HG03175 (cell line): ENCODE results near the gene INPP5E.
"Not testable (repeated sequence)": the region's sequence is repeated elsewhere in the genome, so short reads cannot be mapped to it uniquely, and the experiment has no call there.

Experiments used
- ATAC-seq: cut with Tn5 transposase; IDR thresholded peaks from one replicate; pipeline ENCODE4 v1.9.1; 2021; ENCODE audit warnings: mild to moderate bottlenecking, moderate library complexity; ENCODE audit not compliant: unreplicated experiment

The INPP5E gene

DNA sequence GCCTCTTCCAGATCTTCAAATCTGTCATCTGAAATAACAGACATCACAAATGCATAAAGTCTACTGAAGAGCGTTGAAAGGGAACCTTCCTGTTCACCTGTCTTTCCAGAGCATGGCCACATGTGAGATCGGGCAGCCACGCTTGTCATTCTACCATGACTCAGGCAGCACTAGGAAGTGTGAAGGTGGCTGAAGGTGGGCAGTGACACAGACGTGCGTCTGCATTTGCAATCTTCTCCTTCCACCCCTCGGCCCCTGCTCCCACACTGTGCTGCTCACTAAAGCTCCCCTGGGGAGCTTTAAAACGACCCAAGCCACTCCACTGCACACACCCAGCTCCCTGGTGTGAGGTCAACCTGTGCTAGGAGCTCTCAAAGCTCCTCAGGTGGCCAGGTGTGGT is 31.7 kb downstream of the INPP5E start:
- no peak for ATAC-seq

DNA sequence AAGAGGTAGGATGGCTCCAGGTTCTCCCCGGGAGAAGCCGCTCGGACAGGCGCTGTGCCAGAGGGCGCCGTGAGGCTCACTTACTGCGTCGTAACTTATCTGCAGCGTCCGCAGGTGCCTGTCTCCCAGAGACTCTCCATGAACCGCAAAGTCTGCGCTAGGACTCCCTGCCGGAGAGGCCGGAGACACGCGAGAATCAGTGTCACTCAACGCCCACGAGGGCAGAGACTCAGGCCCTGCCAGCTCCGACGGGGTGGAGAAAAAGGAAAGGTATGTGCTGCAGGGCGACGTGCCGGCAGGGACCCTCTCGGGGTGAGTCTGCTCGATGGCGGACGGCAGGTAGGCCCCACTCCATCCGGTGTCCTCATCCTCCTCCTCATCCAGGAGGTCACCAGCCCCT is 32.6 kb downstream of the INPP5E start:
- ATAC-seq = not testable (repeated sequence)

DNA sequence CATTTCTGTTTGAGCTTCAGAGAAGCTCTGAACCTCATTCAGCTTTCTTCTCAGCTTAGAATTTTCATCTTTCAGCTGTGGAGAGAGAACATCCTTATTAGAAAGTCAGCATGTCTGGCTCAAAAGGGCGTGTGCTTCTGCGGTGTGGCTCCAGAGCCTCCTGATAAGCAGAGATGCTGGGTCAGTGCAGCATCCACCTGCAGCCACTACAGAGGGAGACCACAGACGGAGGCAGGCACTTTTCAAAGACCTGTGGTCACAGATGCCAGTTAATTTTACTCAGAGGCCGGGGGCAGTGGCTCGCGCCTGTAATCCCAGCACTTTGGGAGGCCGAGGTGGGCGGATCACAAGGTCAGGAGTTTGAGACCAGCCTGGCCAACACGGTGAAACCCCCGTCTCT is 33.7 kb downstream of the INPP5E start:
- not testable (repeated sequence) for ATAC-seq

DNA sequence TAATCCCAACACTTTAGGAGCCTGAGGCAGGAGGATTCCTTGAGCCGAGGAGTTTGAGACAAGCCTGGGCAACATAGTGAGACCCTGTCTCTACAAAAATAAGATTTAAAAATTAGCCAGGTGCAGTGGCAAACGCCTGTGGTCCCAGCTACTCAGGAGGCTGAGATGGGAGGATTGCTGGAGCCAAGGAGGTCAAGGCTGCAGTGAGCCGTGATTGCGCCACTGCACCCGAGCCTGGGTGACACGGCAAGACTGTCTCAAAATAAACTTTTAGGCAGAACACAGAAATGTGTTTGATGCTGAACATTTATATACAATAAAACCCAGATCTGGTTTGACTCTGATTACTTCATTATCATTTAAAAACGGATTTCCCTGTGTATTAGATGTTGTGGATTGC is 34.2 kb downstream of the INPP5E start:
- no peak for ATAC-seq

DNA sequence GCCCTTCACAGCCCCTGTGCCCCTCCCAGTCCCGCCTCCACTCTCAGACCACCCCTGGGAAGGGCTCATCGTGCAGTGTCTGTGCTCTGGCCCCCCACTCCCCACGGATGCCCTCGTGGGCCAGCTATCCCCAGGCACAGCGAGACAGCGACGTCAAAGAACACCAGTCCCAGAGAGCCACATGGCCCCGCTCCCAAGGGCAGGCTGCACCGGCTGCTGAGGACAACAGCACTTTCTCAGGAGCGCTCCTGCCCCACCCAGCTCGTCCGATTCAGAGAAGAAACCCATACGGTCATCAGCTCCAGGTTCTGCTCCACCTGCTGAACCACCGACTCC is 34.9 kb downstream of the INPP5E start:
- no peak for ATAC-seq

DNA sequence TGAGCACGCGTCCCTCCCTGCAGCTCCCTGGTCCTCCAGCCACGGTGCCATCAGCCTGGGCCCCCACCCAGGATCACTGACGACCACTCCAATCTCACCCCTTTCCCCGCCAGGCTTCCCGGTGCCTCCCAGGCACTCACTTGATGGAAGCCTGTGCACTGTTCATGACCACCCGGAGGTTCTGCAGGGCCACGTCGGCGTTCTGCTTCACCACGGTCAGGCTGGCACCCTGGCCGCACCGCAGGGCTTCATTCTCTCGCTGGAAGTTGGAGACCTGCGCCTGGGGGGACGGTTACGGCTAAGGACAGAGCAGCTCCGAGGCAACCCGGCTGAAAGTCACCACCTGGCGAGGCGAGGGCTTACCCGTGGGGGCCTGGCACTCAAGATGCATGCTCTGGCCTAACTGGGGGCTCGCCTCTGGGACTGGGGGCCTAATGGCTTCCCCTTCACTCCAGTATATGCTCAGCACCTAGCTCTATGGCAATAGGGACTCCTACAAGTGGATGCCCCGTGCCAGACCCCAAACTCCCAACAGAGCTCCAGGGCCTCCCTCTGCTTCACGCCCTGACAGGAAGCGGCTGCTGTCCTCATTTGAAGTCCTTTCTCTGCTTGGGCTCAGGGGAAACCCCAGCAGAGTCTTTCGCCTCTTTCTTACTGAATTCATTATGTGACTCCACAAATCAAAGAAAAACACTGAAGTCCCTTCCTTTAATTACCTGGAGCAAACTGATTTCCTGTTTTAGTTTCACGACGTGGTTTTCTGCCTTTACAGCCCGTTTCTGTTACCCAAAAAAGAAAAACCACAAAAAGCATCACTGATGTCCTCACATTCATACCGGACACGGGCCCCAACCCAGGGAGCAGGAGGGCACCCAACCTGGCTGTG is 35.5 kb downstream of the INPP5E start:
- no peak for ATAC-seq

DNA sequence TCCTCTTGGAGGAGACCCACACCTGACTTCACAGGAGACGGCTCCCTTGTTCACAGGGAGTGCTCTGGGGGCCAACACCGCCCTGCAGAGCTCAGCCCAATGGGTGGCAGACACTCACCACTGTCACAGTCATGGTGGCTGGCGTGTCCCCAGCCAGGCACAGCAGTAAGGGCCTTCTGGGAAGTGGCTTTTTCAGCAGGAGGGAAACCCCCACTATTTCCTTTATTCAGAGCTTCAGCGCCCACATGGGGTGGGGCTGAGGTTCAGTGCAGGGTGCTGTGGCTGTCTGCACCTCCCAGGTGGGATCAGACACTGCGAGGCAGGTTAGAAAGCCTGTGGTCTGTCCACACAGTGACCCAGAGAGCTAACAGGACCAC is 36.1 kb downstream of the INPP5E start:
- ATAC-seq = no peak

DNA sequence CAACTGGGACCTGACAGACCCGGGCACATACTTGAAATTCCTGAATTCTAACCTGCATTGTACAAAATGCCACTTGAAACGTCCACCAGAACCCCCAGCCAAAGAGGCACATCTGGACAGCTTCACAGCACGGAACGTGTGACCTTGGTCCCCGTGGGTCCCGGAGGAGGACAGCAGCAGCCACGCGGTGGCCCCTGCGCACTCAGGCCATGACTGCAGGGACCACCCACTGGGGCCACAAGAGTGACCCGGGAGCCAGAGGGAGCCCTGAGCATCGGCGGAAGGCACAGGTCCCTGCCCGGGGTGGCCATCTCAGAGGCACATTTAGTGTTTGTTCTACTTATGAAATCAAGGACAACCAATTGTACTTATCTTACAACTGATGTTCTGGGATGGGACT is 37.6 kb downstream of the INPP5E start:
- ATAC-seq = no peak

DNA sequence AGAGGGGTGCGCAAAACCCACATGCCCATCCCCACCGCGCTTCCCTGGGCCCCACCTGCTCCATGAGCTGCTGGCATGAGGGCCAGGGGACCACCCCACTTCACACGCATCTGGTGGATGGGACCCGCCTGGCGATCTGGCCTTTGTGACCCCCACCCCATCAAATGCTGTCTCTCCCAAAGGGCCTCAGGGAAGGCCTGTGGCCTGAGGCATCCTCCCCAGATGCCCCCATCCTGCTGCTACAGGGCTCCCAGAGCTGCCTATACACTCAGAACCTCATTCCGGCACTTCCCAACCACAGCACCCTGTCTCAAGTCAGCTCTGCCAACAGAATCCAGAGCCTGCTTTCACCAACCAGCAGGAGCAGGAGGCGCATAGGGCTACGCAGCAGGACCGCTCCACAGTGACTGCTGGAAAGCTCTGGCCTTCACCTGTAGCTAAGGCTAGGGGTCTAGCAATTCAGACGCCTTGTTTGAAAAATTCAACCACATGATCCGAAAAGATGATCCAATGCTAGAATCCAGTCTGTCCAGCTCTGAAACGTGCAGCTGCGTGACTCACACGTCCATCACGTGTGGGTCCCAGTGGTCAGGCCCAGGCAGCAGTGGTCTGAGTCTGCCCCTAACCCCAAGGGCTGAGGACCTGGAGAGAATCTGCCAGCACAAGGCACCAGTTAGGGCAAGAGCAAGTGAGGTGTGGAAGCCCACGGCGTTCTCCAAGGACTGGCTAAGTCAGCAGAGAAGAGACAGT is 38.3 kb downstream of the INPP5E start:
- no peak for ATAC-seq

DNA sequence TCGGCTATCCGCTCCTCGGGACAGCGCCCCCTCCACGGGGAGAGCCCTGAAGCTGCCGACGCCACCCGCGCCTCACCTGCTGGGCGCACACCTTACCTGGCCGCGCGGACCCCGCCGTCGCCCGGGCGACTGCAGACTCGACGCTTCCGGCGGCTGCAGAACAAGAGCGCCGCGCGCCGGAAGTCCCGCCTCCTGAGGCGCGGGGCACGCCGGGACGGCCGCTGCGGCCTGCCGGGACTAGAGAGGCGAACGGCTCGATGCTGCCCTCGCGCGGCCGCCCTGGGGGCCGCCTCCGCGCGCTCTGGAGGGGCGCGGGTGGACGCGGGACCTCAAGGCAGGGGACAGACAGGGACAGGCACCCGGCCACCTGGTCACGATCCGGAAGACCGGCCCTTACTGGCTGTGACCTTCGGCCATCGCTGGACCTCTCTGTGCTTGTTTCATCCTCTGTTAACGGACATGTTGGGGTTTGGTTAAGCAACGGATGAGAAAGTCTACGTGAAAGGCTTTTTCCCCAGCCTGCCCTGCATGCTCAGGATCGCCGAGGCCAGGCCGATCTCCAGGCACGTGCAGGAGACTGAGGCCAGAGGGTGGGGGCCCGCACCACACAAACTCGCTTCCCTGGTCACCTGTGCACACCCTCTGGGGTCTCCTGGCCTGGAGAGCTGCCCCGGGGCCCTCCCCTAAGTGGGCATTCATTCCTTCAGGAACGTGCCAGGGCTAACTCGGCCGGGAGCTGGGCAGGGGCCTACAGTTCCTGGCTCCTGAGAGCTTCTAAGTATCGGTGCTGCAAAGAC is 39.4 kb downstream of the INPP5E start, which contains the start of gene SNAPC4:
Gene SNAPC4 (minus strand): TSS at position 133 of the 797 bp plus-strand sequence. CDS start 1,742 bp downstream, outside the sequence.
- peak; percentile 79 for ATAC-seq

DNA sequence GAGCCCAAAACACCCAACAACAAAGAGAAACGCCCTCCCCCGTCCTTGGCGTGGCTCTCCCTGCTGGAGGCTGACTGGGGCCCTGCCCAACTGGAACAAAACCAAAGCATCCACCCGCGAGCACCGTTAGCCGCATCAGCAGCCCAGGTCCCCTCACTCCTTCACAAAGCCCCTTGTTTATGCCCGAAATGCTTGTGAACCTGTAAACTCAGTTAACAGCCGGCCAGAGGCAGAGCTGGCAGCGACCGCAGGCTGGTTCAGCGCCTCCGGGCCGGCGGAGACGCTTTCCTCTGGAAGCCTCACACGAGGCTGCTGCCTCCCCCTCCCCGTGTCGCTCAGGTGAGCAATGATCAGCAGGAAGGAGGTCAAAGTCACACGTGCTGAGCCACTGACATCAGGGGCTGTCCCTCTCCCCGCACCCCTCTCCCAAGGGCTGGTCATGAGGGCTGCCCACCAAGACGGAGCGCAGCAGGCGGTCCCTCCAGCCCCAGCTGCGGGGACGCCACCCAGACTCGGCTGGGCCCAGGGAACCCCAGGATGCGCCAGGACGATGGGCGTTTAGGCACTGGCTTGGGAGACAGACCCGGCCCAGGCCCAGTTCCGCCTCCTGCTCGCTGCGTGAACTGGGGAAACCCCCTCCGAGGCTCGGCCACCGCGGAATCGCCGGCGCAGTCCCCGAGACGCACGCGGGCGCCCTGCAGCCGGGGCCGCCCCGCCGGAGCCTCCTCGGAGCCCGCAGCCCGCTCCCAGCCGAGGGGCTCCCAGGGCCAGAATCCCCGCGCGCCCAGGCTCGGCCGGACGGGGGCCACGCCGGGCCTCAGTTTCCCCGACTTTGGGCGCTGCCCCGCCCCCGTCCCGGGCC is 40.2 kb downstream of the INPP5E start:
- ATAC-seq = no peak

DNA sequence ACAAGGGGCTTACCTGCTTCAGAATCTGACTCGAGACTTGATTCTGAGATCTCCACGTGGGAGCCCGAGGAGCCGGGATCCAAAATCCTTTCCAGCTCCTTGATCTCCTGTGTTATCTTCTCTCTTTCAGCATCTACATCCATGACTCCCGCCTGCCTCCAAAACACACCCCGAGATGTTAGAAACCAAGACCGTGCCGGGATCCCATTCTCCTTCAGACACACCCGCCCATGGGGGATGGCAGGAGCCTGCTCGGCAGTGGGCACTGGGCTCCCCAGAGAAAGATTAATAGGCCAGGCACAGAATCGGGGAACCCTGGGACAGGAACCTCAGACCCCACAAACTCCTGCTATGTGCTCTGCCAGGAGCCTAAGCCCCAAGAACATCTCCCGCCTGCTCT is 41.4 kb downstream of the INPP5E start:
- ATAC-seq = no peak

DNA sequence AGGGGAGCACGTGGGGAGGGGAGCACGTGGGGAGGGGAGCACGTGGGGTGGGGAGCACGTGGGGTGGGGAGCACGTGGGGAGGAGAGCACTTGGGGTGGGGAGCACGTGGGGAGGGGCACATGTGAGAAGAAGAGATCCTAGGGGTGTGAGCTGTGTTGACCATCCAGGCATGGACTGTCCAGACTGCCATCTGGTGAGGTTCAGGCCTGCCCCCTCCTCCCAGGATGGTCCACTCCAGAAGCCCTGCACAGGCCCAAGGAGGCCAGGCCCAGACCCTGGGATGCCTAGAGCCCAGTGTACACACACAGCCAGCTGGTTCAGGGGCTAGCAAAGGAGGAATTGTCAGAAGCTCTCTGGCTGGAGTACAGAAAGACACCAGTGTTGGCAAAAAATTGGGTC is 42.0 kb downstream of the INPP5E start:
- ATAC-seq = no peak

DNA sequence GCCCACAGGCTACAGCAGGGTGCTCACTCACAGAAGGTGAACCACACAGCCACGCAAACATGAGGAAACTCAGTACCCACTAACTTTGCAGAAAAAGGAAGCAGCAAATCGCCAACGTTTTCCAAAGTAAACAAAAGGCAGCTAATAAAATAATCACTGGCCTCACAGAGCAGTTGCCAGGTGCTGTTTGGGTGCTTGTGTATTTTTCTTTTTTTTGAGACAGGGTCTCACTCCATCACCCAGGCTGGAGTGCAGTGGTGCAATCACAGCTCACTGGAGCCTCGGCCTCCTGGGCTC is 43.5 kb downstream of the INPP5E start:
- no peak for ATAC-seq

DNA sequence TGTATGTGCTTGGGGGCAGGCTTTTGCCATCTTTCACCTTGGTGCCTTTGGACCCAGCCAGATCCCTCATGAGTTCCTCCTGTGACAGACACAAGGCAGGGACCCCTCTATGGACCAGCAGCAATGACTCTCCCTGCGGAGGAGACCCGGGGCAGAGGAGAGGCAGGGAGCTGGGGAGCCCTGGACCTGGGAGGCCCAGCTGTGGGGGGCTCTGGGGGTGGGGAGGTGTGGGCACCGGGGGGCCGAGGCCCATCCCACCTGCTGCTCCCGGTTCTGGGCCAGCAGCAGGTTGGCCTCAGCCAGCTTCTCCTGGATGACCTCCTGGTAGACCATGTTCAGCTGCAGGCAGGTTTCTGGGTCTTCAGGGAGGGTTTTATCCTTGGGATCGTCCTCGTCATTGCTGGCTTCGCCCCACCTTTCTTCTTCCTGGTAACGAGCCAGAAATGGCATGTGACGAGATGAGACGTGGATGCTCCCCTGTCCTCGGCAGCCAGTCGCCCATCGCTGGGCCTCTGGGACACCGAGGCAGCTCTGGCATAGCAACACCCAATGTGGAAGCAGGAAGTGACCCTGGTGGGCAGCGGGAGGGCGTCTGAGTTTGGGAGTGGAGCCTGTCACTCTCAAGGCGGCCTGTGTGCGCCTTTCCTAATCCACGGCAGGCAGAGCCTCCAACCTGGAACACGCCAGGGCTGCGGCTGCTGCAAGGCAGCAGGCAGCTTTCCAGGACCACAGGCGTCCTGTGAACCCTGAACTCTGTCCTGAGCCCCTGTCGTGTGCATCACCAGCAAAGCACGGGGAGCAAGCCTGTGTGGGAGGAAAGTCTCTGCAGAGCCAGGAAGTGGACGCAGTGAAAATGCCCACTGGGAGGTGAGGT is 44.1 kb downstream of the INPP5E start:
- no peak for ATAC-seq

DNA sequence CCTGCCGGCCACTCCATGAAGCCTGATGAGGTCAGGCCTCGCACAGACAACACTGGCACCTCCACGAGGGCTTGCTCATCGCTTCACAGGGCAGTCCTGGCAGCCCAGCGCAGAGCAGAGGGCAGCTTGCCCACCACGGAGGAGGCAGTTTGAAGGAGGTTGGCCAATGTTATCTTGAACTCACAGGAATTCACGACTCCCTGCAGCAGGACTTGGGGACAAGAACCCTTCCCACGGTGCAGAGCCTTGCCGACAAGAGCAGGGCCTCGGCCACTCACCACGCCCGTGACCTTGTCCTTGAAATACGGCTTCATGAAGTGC is 44.7 kb downstream of the INPP5E start:
- ATAC-seq = no peak

DNA sequence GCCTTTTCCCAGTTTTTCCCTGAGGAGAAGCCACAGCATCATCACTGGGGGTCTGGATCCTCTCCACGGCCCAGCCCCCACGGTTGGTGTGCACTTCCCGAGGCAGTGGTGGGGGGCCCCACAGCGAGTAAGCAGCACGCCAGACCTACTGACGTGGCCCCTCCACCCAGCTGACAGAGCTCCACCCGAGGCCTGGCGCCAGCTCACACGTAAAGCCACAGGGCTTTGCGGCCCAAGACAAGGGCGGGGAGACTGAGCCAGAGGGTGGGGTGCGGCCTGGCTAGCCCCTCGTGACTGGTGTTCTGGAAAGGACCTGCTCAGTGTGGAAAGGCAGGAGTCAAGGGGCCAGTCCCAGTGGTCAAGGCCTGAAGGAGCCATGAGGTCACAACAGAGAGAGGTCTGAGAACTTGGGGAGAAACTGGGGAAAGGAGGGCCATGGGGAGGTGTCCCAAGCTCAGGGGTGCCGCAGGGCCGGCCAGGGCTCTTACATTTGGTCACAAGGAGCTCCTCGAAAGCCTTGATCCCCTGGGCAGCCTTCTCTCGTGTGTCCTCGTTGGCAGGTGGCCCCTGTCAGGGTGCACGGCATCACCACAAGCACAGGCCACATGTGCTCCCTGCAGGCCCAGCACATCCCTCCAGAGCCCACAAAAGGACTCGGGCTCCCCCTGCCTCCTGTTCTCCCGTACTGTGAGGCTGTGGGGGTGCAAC is 45.2 kb downstream of the INPP5E start:
- ATAC-seq = no peak

DNA sequence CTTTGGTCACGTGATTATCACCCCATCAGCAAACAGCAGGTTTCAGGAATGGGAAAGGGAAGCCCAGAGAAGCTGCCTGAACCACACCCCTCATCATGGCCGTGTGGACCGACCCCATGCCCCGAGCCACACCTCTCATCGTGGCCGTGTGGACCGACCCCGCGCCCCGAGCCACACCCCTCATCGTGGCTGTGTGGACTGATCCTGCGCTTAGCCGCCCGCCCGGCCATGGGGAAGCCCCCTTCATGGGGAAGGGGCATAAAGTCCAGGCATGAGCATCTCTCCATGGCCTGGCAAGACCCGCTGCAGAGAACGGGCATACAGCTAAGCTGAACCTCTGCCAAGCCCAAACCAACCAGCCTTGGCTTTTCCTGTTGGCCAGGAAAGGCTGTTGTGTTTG is 46.1 kb downstream of the INPP5E start:
- no peak for ATAC-seq
